ENCODE results near the gene CAMK2A. TPM values are rescaled to one million over a fixed set of nuclear protein-coding genes. Genes with fewer than 3 reads are reported as not detected.
"Not testable (repeated sequence)": the region's sequence is repeated elsewhere in the genome, so short reads cannot be mapped to it uniquely, and the experiment has no call there.

CAMK2A gene
- total RNA-seq, 3 donors from 2014 or later (not counting 1 experiment from before 2014, with no cell fraction given): 0.38 TPM; not detected in 2

- no peak for ATAC-seq
- no peaks in the 10 kb centered on the region for H3K9me3 Mint-ChIP-seq
- DNase-seq: no peak
- no peaks in the 10 kb centered on the region for H3K36me3 Mint-ChIP-seq
- no peak overlapping the region for H3K4me3 ChIP-seq (ENCODE audit: low read length)
- H3K27ac ChIP-seq (ENCODE audit: low read length): no peak overlapping the region
- TF ChIP-seq CTCF (IDR thresholded peaks at IDR 0.05): no peak
- no peaks in the 10 kb centered on the region for H3K4me1 ChIP-seq (ENCODE audit: control insufficient read depth, insufficient read depth, low read length)
- no peak overlapping the region for H3K4me3 Mint-ChIP-seq
- no peak overlapping the region for H3K27ac Mint-ChIP-seq
- intact Hi-C loops (cut with micrococcal nuclease): no loop called here
- no peaks in the 10 kb centered on the region for H3K4me1 Mint-ChIP-seq
- H3K27me3 Mint-ChIP-seq (ENCODE audit: low read depth in 2 of 2): no peaks in the 10 kb centered on the region
- no peaks in the 10 kb centered on the region for H3K36me3 ChIP-seq (ENCODE audit: control insufficient read depth, insufficient read depth, low read length)
- 82% methylated on average over 2 of the region's 2 CpGs for WGBS (ENCODE audit: insufficient coverage)
- H3K9me3 ChIP-seq (ENCODE audit: control insufficient read depth, insufficient read depth, low read length): no peaks in the 10 kb centered on the region
- H3K27me3 ChIP-seq (ENCODE audit: control insufficient read depth, insufficient read depth, low read length): no peaks in the 10 kb centered on the region
These were observed 53.3 kb downstream of the CAMK2A start for GRCh38 chr5:150236313-150236712.

GRCh38 chr5:150235500-150235854, 54.1 kb downstream of the CAMK2A start:
- H3K36me3 Mint-ChIP-seq: no peaks in the 10 kb centered on the region
- no peak for ATAC-seq
- no peaks in the 10 kb centered on the region for H3K27me3 Mint-ChIP-seq (ENCODE audit: low read depth in 2 of 2)

GRCh38 chr5:150234576-150235499, 54.7 kb downstream of the CAMK2A start:
- intact Hi-C loops (cut with micrococcal nuclease): no loop called here
- H3K27me3 Mint-ChIP-seq (ENCODE audit: low read depth in 2 of 2): no peaks in the 10 kb centered on the region
- H3K27ac Mint-ChIP-seq: no peak overlapping the region
- no peak overlapping the region for H3K27ac ChIP-seq (ENCODE audit: low read length)
- H3K9me3 Mint-ChIP-seq: no peaks in the 10 kb centered on the region
- H3K9me3 ChIP-seq (ENCODE audit: control insufficient read depth, insufficient read depth, low read length): no peaks in the 10 kb centered on the region
- no peaks in the 10 kb centered on the region for H3K36me3 Mint-ChIP-seq
- 76% methylated on average over 5 of the region's 5 CpGs for WGBS (ENCODE audit: insufficient coverage)
- no peaks in the 10 kb centered on the region for H3K27me3 ChIP-seq (ENCODE audit: control insufficient read depth, insufficient read depth, low read length)
- H3K4me1 ChIP-seq (ENCODE audit: control insufficient read depth, insufficient read depth, low read length): no peaks in the 10 kb centered on the region
- DNase-seq: no peak
- no peak overlapping the region for H3K4me3 Mint-ChIP-seq
- no peak overlapping the region for H3K4me3 ChIP-seq (ENCODE audit: low read length)
- H3K36me3 ChIP-seq (ENCODE audit: control insufficient read depth, insufficient read depth, low read length): no peaks in the 10 kb centered on the region
- no peak for ATAC-seq
- no peaks in the 10 kb centered on the region for H3K4me1 Mint-ChIP-seq
- no peak for TF ChIP-seq CTCF (IDR thresholded peaks at IDR 0.05)

More at GRCh38 chr5:150235500-150235854, 54.1 kb downstream of the CAMK2A start:
- TF ChIP-seq CTCF (IDR thresholded peaks at IDR 0.05): no peak
- no peak overlapping the region for H3K4me3 ChIP-seq (ENCODE audit: low read length)
- H3K4me3 Mint-ChIP-seq: no peak overlapping the region
- H3K27ac ChIP-seq (ENCODE audit: low read length): no peak overlapping the region
- H3K27ac Mint-ChIP-seq: no peak overlapping the region
- no peaks in the 10 kb centered on the region for H3K36me3 ChIP-seq (ENCODE audit: control insufficient read depth, insufficient read depth, low read length)
- intact Hi-C loops (cut with micrococcal nuclease): no loop called here
- H3K27me3 ChIP-seq (ENCODE audit: control insufficient read depth, insufficient read depth, low read length): no peaks in the 10 kb centered on the region
- WGBS (ENCODE audit: insufficient coverage): 86% methylated on average over 5 of the region's 5 CpGs
- H3K4me1 ChIP-seq (ENCODE audit: control insufficient read depth, insufficient read depth, low read length): no peaks in the 10 kb centered on the region
- no peaks in the 10 kb centered on the region for H3K9me3 ChIP-seq (ENCODE audit: control insufficient read depth, insufficient read depth, low read length)
- no peaks in the 10 kb centered on the region for H3K4me1 Mint-ChIP-seq
- no peak for DNase-seq
- no peaks in the 10 kb centered on the region for H3K9me3 Mint-ChIP-seq

- H3K4me1 Mint-ChIP-seq; H3K27me3 Mint-ChIP-seq (ENCODE audit: low read depth in 2 of 2); H3K4me3 ChIP-seq (ENCODE audit: low read length); H3K27ac Mint-ChIP-seq; intact Hi-C loops (cut with micrococcal nuclease); H3K9me3 Mint-ChIP-seq; DNase-seq; H3K4me1 ChIP-seq (ENCODE audit: control insufficient read depth, insufficient read depth, low read length); H3K4me3 Mint-ChIP-seq; H3K27me3 ChIP-seq (ENCODE audit: control insufficient read depth, insufficient read depth, low read length); H3K36me3 Mint-ChIP-seq; H3K27ac ChIP-seq (ENCODE audit: low read length); H3K36me3 ChIP-seq (ENCODE audit: control insufficient read depth, insufficient read depth, low read length); H3K9me3 ChIP-seq (ENCODE audit: control insufficient read depth, insufficient read depth, low read length); ATAC-seq: not testable (repeated sequence)
- 82% methylated on average over 5 of the region's 5 CpGs for whole genome bisulfite sequencing (ENCODE audit: insufficient coverage)
These were observed 55.9 kb downstream of the CAMK2A start for GRCh38 chr5:150233706-150234105.
